Measurements from ENCODE around the gene RUNX1. TPM values are rescaled to one million over a fixed set of nuclear protein-coding genes. Genes with fewer than 3 reads are reported as not detected.

Gene RUNX1
- total RNA-seq, 1 donor from 2014 or later: 92.1 TPM

- ChIA-PET CTCF (no interaction called here), POLR2A (no interaction called here)
- Mint-ChIP-seq H3K4me1 (peaks cover 33% of the 10 kb centered on the region), H3K36me3 (ENCODE audit: low read depth) (peaks cover 6% of the 10 kb centered on the region), H3K27me3 (no peaks in the 10 kb centered on the region), H3K4me3 (no peak overlapping the region), H3K27ac (no peak overlapping the region), H3K9me3 (no peaks in the 10 kb centered on the region)
- DNase-seq: no peak
- no peak for ATAC-seq (ENCODE audit: low read depth)
- no peak for TF ChIP-seq CTCF (IDR thresholded peaks at IDR 0.05)
- intact Hi-C loops (cut with micrococcal nuclease): loop anchor here (5.0 kb wide), 1 partner anchor 37 kb away; no protein-coding TSS in a partner anchor
Observed at GRCh38 chr21:34905218-34905537, 143.9 kb downstream of the RUNX1 start.

DNA sequence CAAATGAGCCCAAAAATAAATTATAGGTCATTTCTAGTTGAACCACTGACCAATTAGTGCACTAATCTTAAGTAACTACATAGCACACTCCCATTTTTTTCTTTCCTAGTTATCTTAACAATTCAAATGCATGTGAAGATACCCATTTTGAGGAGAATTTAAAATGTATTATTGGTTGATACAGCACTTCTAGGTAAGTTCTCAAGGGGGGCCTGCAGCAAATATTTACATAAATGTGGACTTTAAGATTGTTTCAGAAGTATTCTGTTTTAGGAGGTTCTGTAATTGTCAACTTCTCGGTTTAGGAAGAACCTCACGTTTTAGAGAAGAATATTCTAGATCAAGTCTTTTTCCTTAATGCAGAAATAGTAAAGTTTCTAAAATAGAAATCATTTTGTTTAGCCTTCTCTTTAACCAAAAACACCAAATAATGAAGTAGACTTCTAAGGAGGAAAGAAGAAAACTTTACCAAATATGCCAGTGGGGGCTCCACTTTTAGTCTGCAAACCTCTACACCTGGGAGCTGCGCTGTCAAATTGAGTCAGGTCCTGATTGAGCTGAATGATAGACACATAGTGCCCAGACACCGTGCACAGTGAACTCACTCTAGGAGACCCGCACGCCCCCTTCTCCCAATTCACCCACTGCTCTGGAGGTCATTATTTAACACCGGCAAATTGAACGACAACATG, 144.4 kb downstream of the RUNX1 start:
- Mint-ChIP-seq H3K36me3 (ENCODE audit: low read depth) (peaks cover 4% of the 10 kb centered on the region), H3K9me3 (no peaks in the 10 kb centered on the region), H3K4me1 (peaks cover 28% of the 10 kb centered on the region), H3K4me3 (no peak overlapping the region), H3K27me3 (no peaks in the 10 kb centered on the region), H3K27ac (no peak overlapping the region)
- no peak for TF ChIP-seq CTCF (IDR thresholded peaks at IDR 0.05)
- POLR2A ChIA-PET: no interaction called here
- CTCF ChIA-PET: no interaction called here
- ATAC-seq (ENCODE audit: low read depth) (no peak), DNase-seq (no peak)
- intact Hi-C loops (cut with micrococcal nuclease): loop anchor here (5.0 kb wide), 1 partner anchor 38 kb away; no protein-coding TSS in a partner anchor

DNA sequence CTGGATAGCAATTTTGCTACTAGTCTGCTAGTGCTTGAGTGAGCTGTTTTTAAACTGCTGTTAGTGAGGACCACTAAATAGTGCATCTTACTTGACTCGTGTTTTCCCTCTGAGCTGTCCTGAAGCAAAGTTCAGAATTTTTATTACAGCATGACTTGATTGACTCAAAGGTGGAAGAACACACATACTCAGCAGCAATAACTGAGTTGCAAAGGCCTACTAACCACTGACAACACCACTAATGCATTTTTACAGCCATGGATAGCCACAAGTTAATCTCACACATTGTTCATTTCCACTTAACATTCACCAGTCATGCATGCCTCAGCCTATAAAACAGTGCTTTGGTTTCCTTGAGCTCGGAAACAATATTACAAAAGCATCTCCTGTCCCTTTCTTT, 148.7 kb downstream of the RUNX1 start:
- ChIA-PET POLR2A (no interaction called here), CTCF (interaction anchor here (1.7 kb wide), 1 partner anchor 11 kb away, joined by 4 read pairs; no protein-coding TSS in a partner anchor)
- DNase-seq: no peak
- Mint-ChIP-seq H3K27me3 (no peaks in the 10 kb centered on the region), H3K9me3 (peaks cover 4% of the 10 kb centered on the region), H3K4me3 (no peak overlapping the region), H3K36me3 (ENCODE audit: low read depth) (peaks cover 28% of the 10 kb centered on the region), H3K4me1 (peaks cover 1% of the 10 kb centered on the region), H3K27ac (no peak overlapping the region)
- ATAC-seq (ENCODE audit: low read depth): no peak
- intact Hi-C loops (cut with micrococcal nuclease): no loop called here
- TF ChIP-seq CTCF (IDR thresholded peaks at IDR 0.05): no peak

GRCh38 chr21:34899760-34900159, 149.3 kb downstream of the RUNX1 start:
- Mint-ChIP-seq H3K4me1 (peaks cover 1% of the 10 kb centered on the region), H3K4me3 (no peak overlapping the region), H3K9me3 (peaks cover 4% of the 10 kb centered on the region), H3K36me3 (ENCODE audit: low read depth) (peaks cover 28% of the 10 kb centered on the region), H3K27me3 (no peaks in the 10 kb centered on the region), H3K27ac (no peak overlapping the region)
- POLR2A ChIA-PET: interaction anchor here (1.0 kb wide), 1 partner anchor 10 kb away, joined by 3 read pairs; no protein-coding TSS in a partner anchor
- no peak for DNase-seq
- intact Hi-C loops (cut with micrococcal nuclease): no loop called here
- CTCF ChIA-PET: interaction anchor here (1.7 kb wide), 1 partner anchor 10 kb away, joined by 4 read pairs; no protein-coding TSS in a partner anchor
- no peak for ATAC-seq (ENCODE audit: low read depth)
- no peak for TF ChIP-seq CTCF (IDR thresholded peaks at IDR 0.05)

DNA sequence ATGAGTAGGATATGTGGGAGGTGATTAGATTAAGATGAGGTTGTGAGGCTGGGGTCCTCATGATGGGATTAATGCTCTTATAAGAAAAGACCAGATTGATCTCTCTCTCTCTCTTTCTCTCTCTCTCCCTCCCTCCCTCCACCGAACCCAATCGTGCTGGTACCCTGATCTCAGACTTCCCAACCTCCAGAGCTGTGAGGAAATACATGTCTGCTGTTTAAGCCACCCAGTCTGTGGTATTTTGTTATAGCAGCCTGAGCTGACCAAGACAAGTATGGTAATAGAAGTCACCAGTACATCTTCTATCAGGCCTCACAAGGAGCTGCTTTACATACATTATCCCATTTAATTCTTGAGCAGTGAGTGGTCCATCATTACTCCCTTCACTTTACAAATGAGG, 149.8 kb downstream of the RUNX1 start:
- ATAC-seq (ENCODE audit: low read depth) (no peak), DNase-seq (no peak)
- no peak overlapping the region for H3K4me3 Mint-ChIP-seq
- H3K27ac Mint-ChIP-seq: no peak overlapping the region
- H3K4me1 Mint-ChIP-seq: peaks cover 5% of the 10 kb centered on the region
- H3K36me3 Mint-ChIP-seq (ENCODE audit: low read depth): peaks cover 28% of the 10 kb centered on the region
- no peaks in the 10 kb centered on the region for H3K27me3 Mint-ChIP-seq
- POLR2A ChIA-PET: interaction anchor here (1.0 kb wide), 1 partner anchor 10 kb away, joined by 3 read pairs; no protein-coding TSS in a partner anchor
- no peak for TF ChIP-seq CTCF (IDR thresholded peaks at IDR 0.05)
- intact Hi-C loops (cut with micrococcal nuclease): no loop called here
- CTCF ChIA-PET: interaction anchor here (1.7 kb wide), 1 partner anchor 10 kb away, joined by 4 read pairs; no protein-coding TSS in a partner anchor
- H3K9me3 Mint-ChIP-seq: peaks cover 4% of the 10 kb centered on the region

Data from activated B cell treated with CpG ODN at 0.5 μM for 24 hours (primary cell).